Epidermal melanocyte (primary cell): ENCODE measurements around the gene EFCAB6.

Source experiments
- DNase-seq: peaks from one replicate; pipeline ENCODE4 v3.0.0; 2011; ENCODE audit warnings: low spot score; ENCODE audit not compliant: insufficient read length

Gene EFCAB6

GRCh38 chr22:43532301-43533155, 279.6 kb downstream of the EFCAB6 start:
- DNase-seq = no peak

- DNase-seq = no peak
Measured at GRCh38 chr22:43531651-43532050, 280.5 kb downstream of the EFCAB6 start.

- DNase-seq = no peak
Measured at GRCh38 chr22:43530349-43531201, 281.5 kb downstream of the EFCAB6 start.

- DNase-seq = no peak
Measured at GRCh38 chr22:43529934-43530333, 282.2 kb downstream of the EFCAB6 start.

- DNase-seq = no peak
Measured at GRCh38 chr22:43529461-43529860, 282.6 kb downstream of the EFCAB6 start.

- no peak for DNase-seq
Measured at GRCh38 chr22:43528601-43529360, 283.3 kb downstream of the EFCAB6 start.

GRCh38 chr22:43526946-43527345, 285.2 kb downstream of the EFCAB6 start:
- no peak for DNase-seq

GRCh38 chr22:43526117-43526655, 285.9 kb downstream of the EFCAB6 start:
- no peak for DNase-seq

- DNase-seq = no peak
Measured at GRCh38 chr22:43521716-43522115, 290.4 kb downstream of the EFCAB6 start.

GRCh38 chr22:43520632-43521039, 291.5 kb downstream of the EFCAB6 start:
- DNase-seq = no peak

GRCh38 chr22:43516996-43517635, 295.0 kb downstream of the EFCAB6 start:
- DNase-seq = no peak

- DNase-seq = no peak
Measured at GRCh38 chr22:43516386-43516785, 295.7 kb downstream of the EFCAB6 start.

- DNase-seq = no peak
Measured at GRCh38 chr22:43515902-43516301, 296.2 kb downstream of the EFCAB6 start.

- DNase-seq = no peak
Measured at GRCh38 chr22:43515411-43515810, 296.7 kb downstream of the EFCAB6 start.

- no peak for DNase-seq
Measured at GRCh38 chr22:43514476-43515157, 297.5 kb downstream of the EFCAB6 start.

- no peak for DNase-seq
Measured at GRCh38 chr22:43512279-43512678, 299.8 kb downstream of the EFCAB6 start.

- DNase-seq = no peak
Measured at GRCh38 chr22:43511276-43511910, 300.7 kb downstream of the EFCAB6 start.

GRCh38 chr22:43510281-43511070, 301.6 kb downstream of the EFCAB6 start:
- DNase-seq = no peak

- no peak for DNase-seq
Measured at GRCh38 chr22:43509337-43509736, 302.8 kb downstream of the EFCAB6 start.
